SU-DHL-6 (cell line): ENCODE results near the gene SH3GL1.

Experiments
- H2AFZ ChIP-seq: fragments of 200-600 bp; sonication (generic); 2 replicates; pipeline ENCODE4 v1.6.1; 2014; ENCODE audit warnings: low read depth, mild to moderate bottlenecking, moderate library complexity, mixed read lengths, antibody characterized with exemption, low read length; ENCODE audit not compliant: severe bottlenecking
- H3F3A ChIP-seq: fragments of 200-600 bp; shearing (Covaris generic); 2 replicates; pipeline ENCODE4 v1.6.0; 2016; ENCODE audit warnings: antibody characterized with exemption, mild to moderate bottlenecking; ENCODE audit not compliant: insufficient read depth
- H3K27ac ChIP-seq: fragments of 200-600 bp; sonication (generic); 2 replicates; pipeline ENCODE4 v1.5.1; 2016; ENCODE audit warnings: low read depth, mild to moderate bottlenecking, low read length, moderate library complexity, mixed read lengths
- H3K27me3 ChIP-seq: fragments of 200-600 bp; sonication (generic), shearing (Covaris generic); 2 replicates; pipeline ENCODE4 v1.6.0; 2014; ENCODE audit warnings: mild to moderate bottlenecking, low read length
- H3K36me3 ChIP-seq: fragments of 200-600 bp; sonication (generic); 2 replicates; pipeline ENCODE4 v1.6.1; 2014; ENCODE audit warnings: mild to moderate bottlenecking, low read length, mixed read lengths
- H3K4me2 ChIP-seq: fragments of 300-600, 200-600 bp; shearing (Covaris generic), sonication (generic); 2 replicates; pipeline ENCODE4 v1.6.0; 2014; ENCODE audit warnings: low read length, low read depth, mild to moderate bottlenecking; ENCODE audit not compliant: poor library complexity, severe bottlenecking
- H3K4me3 ChIP-seq: fragments of 200-600 bp; sonication (generic); 2 replicates; pipeline ENCODE4 v1.5.1; 2014; ENCODE audit warnings: antibody characterized with exemption, low read length, mild to moderate bottlenecking, mixed read lengths; ENCODE audit not compliant: insufficient read depth, poor library complexity, severe bottlenecking
- H3K79me2 ChIP-seq: fragments of 200-600 bp; sonication (generic); 2 replicates; pipeline ENCODE4 v1.6.1; 2014; ENCODE audit warnings: mild to moderate bottlenecking, low read length, moderate library complexity; ENCODE audit not compliant: insufficient read depth
- H3K9ac ChIP-seq: fragments of 200-600 bp; sonication (generic); 2 replicates; pipeline ENCODE4 v1.7.0; 2014; ENCODE audit warnings: mild to moderate bottlenecking, low read length
- H3K9me2 ChIP-seq: fragments of 200-600 bp; sonication (generic); replicated peaks from 2 replicates; pipeline ENCODE4 v1.6.1; 2014; ENCODE audit warnings: low read length; ENCODE audit not compliant: insufficient read depth
- H3K9me3 ChIP-seq: fragments of 200-600 bp; sonication (generic); 2 replicates; pipeline ENCODE4 v1.6.1; 2014; ENCODE audit warnings: low read length, mixed read lengths; ENCODE audit not compliant: insufficient read depth
- H4K20me1 ChIP-seq: fragments of 200-600 bp; sonication (generic); 2 replicates; pipeline ENCODE4 v1.6.1; 2014; ENCODE audit warnings: low read depth, mild to moderate bottlenecking, antibody characterized with exemption, low read length, moderate library complexity, mixed read lengths
- CTCF ChIP-seq: fragments of 200-600 bp; sonication (generic); IDR thresholded peaks from one replicate; pipeline ENCODE4 v1.5.1; 2017; ENCODE audit warnings: antibody characterized with exemption, mild to moderate bottlenecking, low read length, moderate library complexity; ENCODE audit not compliant: insufficient read depth, poor library complexity, severe bottlenecking
- EZH2phosphoT487 ChIP-seq: fragments of 200-600 bp; sonication (generic), shearing (Covaris generic); conservative IDR thresholded peaks from 2 replicates; pipeline ENCODE4 v1.6.1; 2018; ENCODE audit warnings: mild to moderate bottlenecking, antibody characterized with exemption, low read length, moderate library complexity, mixed read lengths

Gene SH3GL1

GRCh38 chr19:4393947-4394590 is 6.3 kb downstream of the SH3GL1 start:
- TF ChIP-seq CTCF: no peak
- no peak for TF ChIP-seq EZH2phosphoT487
- H3K27me3 ChIP-seq: no peaks in the 10 kb centered on the region
- no peaks in the 10 kb centered on the region for H3K9me2 ChIP-seq
- H2AFZ ChIP-seq: no peak overlapping the region
- H3K9ac ChIP-seq: no peak overlapping the region
- H3K79me2 ChIP-seq: peaks cover 94% of the 10 kb centered on the region
- H3K36me3 ChIP-seq: 0 out of 2 replicates have a peak, but pooled peaks cover 3% of the 10 kb centered on the region
- H3K4me3 ChIP-seq: no peak overlapping the region
- H3F3A ChIP-seq: no peaks in the 10 kb centered on the region
- H4K20me1 ChIP-seq: peaks cover 5% of the 10 kb centered on the region; the same call in 1 of the 2 replicates
- H3K27ac ChIP-seq: no peak overlapping the region
- H3K9me3 ChIP-seq: no peaks in the 10 kb centered on the region
- H3K4me2 ChIP-seq: no peak overlapping the region

GRCh38 chr19:4391701-4392483 is 8.5 kb downstream of the SH3GL1 start:
- Histone ChIP-seq H3K27me3 (no peaks in the 10 kb centered on the region), H3K9me2 (no peaks in the 10 kb centered on the region), H3K9me3 (no peaks in the 10 kb centered on the region), H3F3A (no peaks in the 10 kb centered on the region), H3K9ac (no peak overlapping the region), H3K79me2 (peaks cover 90% of the 10 kb centered on the region), H2AFZ (no peak overlapping the region), H4K20me1 (no peaks in the 10 kb centered on the region; the same call in 1 of the 2 replicates), H3K27ac (no peak overlapping the region), H3K36me3 (no peaks in the 10 kb centered on the region), H3K4me2 (no peak overlapping the region), H3K4me3 (no peak overlapping the region)
- no peak for TF ChIP-seq CTCF
- no peak for TF ChIP-seq EZH2phosphoT487

- no peak overlapping the region for H3K4me2 ChIP-seq
- H3K9me2 ChIP-seq: no peaks in the 10 kb centered on the region
- H2AFZ ChIP-seq: no peak overlapping the region
- no peaks in the 10 kb centered on the region for H3K36me3 ChIP-seq
- H3K9ac ChIP-seq: no peak overlapping the region
- H3K27me3 ChIP-seq: no peaks in the 10 kb centered on the region
- no peaks in the 10 kb centered on the region; the same call in 1 of the 2 replicates for H4K20me1 ChIP-seq
- TF ChIP-seq EZH2phosphoT487 (no peak), CTCF (no peak)
- no peaks in the 10 kb centered on the region for H3F3A ChIP-seq
- H3K27ac ChIP-seq: no peak overlapping the region
- H3K79me2 ChIP-seq: peaks cover 90% of the 10 kb centered on the region
- H3K4me3 ChIP-seq: no peak overlapping the region
- H3K9me3 ChIP-seq: no peaks in the 10 kb centered on the region
Observed at GRCh38 chr19:4391306-4391693, 9.0 kb downstream of the SH3GL1 start.
